ENCODE results near the gene ATRNL1.

ATRNL1 gene

GRCh38 chr10:115774721-115775120 is 681.6 kb downstream of the ATRNL1 start:
- DNase-seq, result no peak
- Histone ChIP-seq H3K27ac (ENCODE audit: low read length) (no peak overlapping the region), H3K9me3 (replicated peaks; ENCODE audit: insufficient read depth, low read length) (no peaks in the 10 kb centered on the region), H3K4me2 (ENCODE audit: low read depth, low read length) (no peak overlapping the region), H3F3A (ENCODE audit: insufficient read depth, low read length) (no peaks in the 10 kb centered on the region), H2AFZ (ENCODE audit: low read length) (no peak overlapping the region), H3K4me1 (ENCODE audit: low read length) (no peaks in the 10 kb centered on the region), H3K27me3 (replicated peaks; ENCODE audit: insufficient read depth, low read length) (no peaks in the 10 kb centered on the region), H3K4me3 (ENCODE audit: low read length) (no peak overlapping the region), H4K20me1 (ENCODE audit: insufficient read depth, low read length) (no peaks in the 10 kb centered on the region), H3K9me2 (replicated peaks; ENCODE audit: insufficient read depth, low read length) (no peaks in the 10 kb centered on the region), H3K9ac (ENCODE audit: low read length) (no peak overlapping the region), H3K79me2 (ENCODE audit: low read length) (no peaks in the 10 kb centered on the region), H3K36me3 (replicated peaks; ENCODE audit: insufficient read depth, low read length) (no peaks in the 10 kb centered on the region)
- TF ChIP-seq CTCF (IDR thresholded peaks at IDR 0.05; ENCODE audit: low read length) (no peak), EZH2 (optimal IDR thresholded peaks at IDR 0.05; ENCODE audit: low read depth, low read length) (no peak), EZH2phosphoT487 (IDR thresholded peaks at IDR 0.05; ENCODE audit: low read length) (no peak)

GRCh38 chr10:115777646-115778045 is 684.5 kb downstream of the ATRNL1 start:
- no peak overlapping the region for H3K9ac ChIP-seq (ENCODE audit: low read length)
- H2AFZ ChIP-seq (ENCODE audit: low read length), result no peak overlapping the region
- no peaks in the 10 kb centered on the region for H3K79me2 ChIP-seq (ENCODE audit: low read length)
- H3K4me2 ChIP-seq (ENCODE audit: low read depth, low read length), result no peak overlapping the region
- no peaks in the 10 kb centered on the region for H3F3A ChIP-seq (ENCODE audit: insufficient read depth, low read length)
- no peak for DNase-seq
- no peaks in the 10 kb centered on the region for H3K9me3 ChIP-seq (replicated peaks; ENCODE audit: insufficient read depth, low read length)
- no peaks in the 10 kb centered on the region for H4K20me1 ChIP-seq (ENCODE audit: insufficient read depth, low read length)
- H3K27me3 ChIP-seq (replicated peaks; ENCODE audit: insufficient read depth, low read length), result no peaks in the 10 kb centered on the region
- H3K27ac ChIP-seq (ENCODE audit: low read length), result no peak overlapping the region
- no peaks in the 10 kb centered on the region for H3K4me1 ChIP-seq (ENCODE audit: low read length)
- no peaks in the 10 kb centered on the region for H3K36me3 ChIP-seq (replicated peaks; ENCODE audit: insufficient read depth, low read length)
- TF ChIP-seq EZH2phosphoT487 (IDR thresholded peaks at IDR 0.05; ENCODE audit: low read length) (no peak), EZH2 (optimal IDR thresholded peaks at IDR 0.05; ENCODE audit: low read depth, low read length) (no peak), CTCF (IDR thresholded peaks at IDR 0.05; ENCODE audit: low read length) (no peak)
- no peak overlapping the region for H3K4me3 ChIP-seq (ENCODE audit: low read length)
- H3K9me2 ChIP-seq (replicated peaks; ENCODE audit: insufficient read depth, low read length), result no peaks in the 10 kb centered on the region

GRCh38 chr10:115790220-115790619 is 697.1 kb downstream of the ATRNL1 start:
- Histone ChIP-seq H3F3A (ENCODE audit: insufficient read depth, low read length) (no peaks in the 10 kb centered on the region), H3K27ac (ENCODE audit: low read length) (no peak overlapping the region), H3K4me2 (ENCODE audit: low read depth, low read length) (no peak overlapping the region), H2AFZ (ENCODE audit: low read length) (no peak overlapping the region), H4K20me1 (ENCODE audit: insufficient read depth, low read length) (no peaks in the 10 kb centered on the region), H3K9me3 (replicated peaks; ENCODE audit: insufficient read depth, low read length) (no peaks in the 10 kb centered on the region), H3K79me2 (ENCODE audit: low read length) (no peaks in the 10 kb centered on the region), H3K27me3 (replicated peaks; ENCODE audit: insufficient read depth, low read length) (no peaks in the 10 kb centered on the region), H3K9ac (ENCODE audit: low read length) (no peak overlapping the region), H3K4me3 (ENCODE audit: low read length) (no peak overlapping the region), H3K9me2 (replicated peaks; ENCODE audit: insufficient read depth, low read length) (no peaks in the 10 kb centered on the region), H3K36me3 (replicated peaks; ENCODE audit: insufficient read depth, low read length) (no peaks in the 10 kb centered on the region), H3K4me1 (ENCODE audit: low read length) (no peaks in the 10 kb centered on the region)
- TF ChIP-seq EZH2 (optimal IDR thresholded peaks at IDR 0.05; ENCODE audit: low read depth, low read length) (no peak), EZH2phosphoT487 (IDR thresholded peaks at IDR 0.05; ENCODE audit: low read length) (no peak), CTCF (IDR thresholded peaks at IDR 0.05; ENCODE audit: low read length) (no peak)
- DNase-seq, result no peak

Data from MM.1S (cell line).